Forelimb muscle (tissue), 1 donor: ENCODE data around the gene RHBDD3. TPM values are rescaled to one million over a fixed set of nuclear protein-coding genes. Genes with fewer than 3 reads are reported as not detected.

ENCODE experiments used
- DNase-seq: peaks from one replicate; pipeline ENCODE4 v3.0.0-alpha.2; 2013; ENCODE audit warnings: low read depth
- polyA plus RNA-seq: library from polyadenylated mRNA; unstranded; fragments of 120-200 nt; gene quantifications from one replicate; pipeline ENCODE4 v1.2.1, GENCODE V29; 2013; ENCODE audit not compliant: insufficient read length

The RHBDD3 gene
- polyA plus RNA-seq, 1 donor, result 22.9 TPM

- no peak for DNase-seq
Observed at GRCh38 chr22:29269731-29270474, 2.1 kb upstream of the RHBDD3 start.

GRCh38 chr22:29269230-29269604, 1.4 kb upstream of the RHBDD3 start:
- no peak for DNase-seq

GRCh38 chr22:29268511-29269229, 889 bp upstream of the RHBDD3 start:
- DNase-seq, result peak; percentile 52

GRCh38 chr22:29267462-29267857, 321 bp downstream of the RHBDD3 start:
- no peak for DNase-seq

GRCh38 chr22:29266564-29267461, 968 bp downstream of the RHBDD3 start:
- no peak for DNase-seq

- DNase-seq, result no peak
Observed at GRCh38 chr22:29265929-29266328, 1.9 kb downstream of the RHBDD3 start.

- no peak for DNase-seq
Observed at GRCh38 chr22:29265305-29265704, 2.5 kb downstream of the RHBDD3 start.

- no peak for DNase-seq
Observed at GRCh38 chr22:29263791-29264276, 3.9 kb downstream of the RHBDD3 start.

- no peak for DNase-seq
Observed at GRCh38 chr22:29260601-29261315, 7.0 kb downstream of the RHBDD3 start.

GRCh38 chr22:29260031-29260560, 7.7 kb downstream of the RHBDD3 start:
- no peak for DNase-seq

GRCh38 chr22:29259253-29259899, 8.4 kb downstream of the RHBDD3 start:
- no peak for DNase-seq

- no peak for DNase-seq
Observed at GRCh38 chr22:29258407-29259252, 9.2 kb downstream of the RHBDD3 start.

- DNase-seq, result no peak
Observed at GRCh38 chr22:29257751-29258181, 10.0 kb downstream of the RHBDD3 start.

GRCh38 chr22:29256606-29257325, 11.0 kb downstream of the RHBDD3 start:
- DNase-seq, result no peak

GRCh38 chr22:29255064-29255621, 12.6 kb downstream of the RHBDD3 start:
- DNase-seq, result no peak

GRCh38 chr22:29254286-29254660, 13.5 kb downstream of the RHBDD3 start:
- DNase-seq, result no peak

GRCh38 chr22:29253561-29254285, 14.1 kb downstream of the RHBDD3 start:
- no peak for DNase-seq
